Measurements from ENCODE around the gene PTPRN2. TPM values are rescaled to one million over a fixed set of nuclear protein-coding genes. Genes with fewer than 3 reads are reported as not detected.

PTPRN2 gene
- total RNA-seq, 4 donors from 2014 or later: 6.6 to 10.7 (median 8.2) TPM

- H3K27ac ChIP-seq: no peak overlapping the region
- no peak overlapping the region for H3K4me3 ChIP-seq
- peaks cover 0 to 31% (median 0%) of the 10 kb centered on the region in 3 donors for H3K36me3 ChIP-seq
- DNase-seq (ENCODE audit: low spot score in 2 of 2): no peak
- H3K27me3 ChIP-seq: no peaks in the 10 kb centered on the region
- 86 to 92% methylated on average over 24 of the region's 24 CpGs for WGBS, 2 donors
- TF ChIP-seq POLR2A (IDR thresholded peaks at IDR 0.05) (no peak), CTCF (IDR thresholded peaks at IDR 0.05) (no peak)
- no peaks in the 10 kb centered on the region for H3K4me1 ChIP-seq
- peaks cover 0 to 3% (median 0%) of the 10 kb centered on the region in 4 donors for H3K9me3 ChIP-seq
Measured at GRCh38 chr7:157548691-157549303, 1038.8 kb downstream of the PTPRN2 start.

- Histone ChIP-seq H3K4me3 (no peak overlapping the region), H3K4me1 (no peaks in the 10 kb centered on the region), H3K36me3 (peaks cover 0 to 31% (median 0%) of the 10 kb centered on the region in 3 donors), H3K27ac (no peak overlapping the region), H3K9me3 (peaks cover 0 to 3% (median 0%) of the 10 kb centered on the region in 4 donors), H3K27me3 (no peaks in the 10 kb centered on the region)
- TF ChIP-seq EP300 (IDR thresholded peaks at IDR 0.05): no peak
- DNase-seq (ENCODE audit: low spot score in 2 of 2): no peak
- WGBS, 2 donors: 93% methylated on average over 23 of the region's 23 CpGs
Measured at GRCh38 chr7:157547611-157548010, 1040.0 kb downstream of the PTPRN2 start.

GRCh38 chr7:157547102-157547501, 1040.5 kb downstream of the PTPRN2 start:
- Histone ChIP-seq H3K9me3 (peaks cover 0 to 3% (median 0%) of the 10 kb centered on the region in 4 donors), H3K27me3 (no peaks in the 10 kb centered on the region), H3K4me1 (no peaks in the 10 kb centered on the region), H3K27ac (no peak overlapping the region), H3K4me3 (no peak overlapping the region), H3K36me3 (peaks cover 0 to 31% (median 0%) of the 10 kb centered on the region in 3 donors)
- TF ChIP-seq CTCF (IDR thresholded peaks at IDR 0.05) (no peak), POLR2A (IDR thresholded peaks at IDR 0.05) (no peak)
- no peak for DNase-seq (ENCODE audit: low spot score in 2 of 2)
- WGBS, 2 donors: 76 to 93% methylated on average over 6 to 7 of the region's 7 CpGs

- H3K4me1 ChIP-seq: no peaks in the 10 kb centered on the region
- TF ChIP-seq POLR2A (IDR thresholded peaks at IDR 0.05) (no peak), CTCF (IDR thresholded peaks at IDR 0.05) (no peak), EP300 (IDR thresholded peaks at IDR 0.05) (no peak)
- WGBS, 2 donors: 90 to 95% methylated on average over 17 of the region's 17 CpGs
- no peak overlapping the region for H3K4me3 ChIP-seq
- no peak for DNase-seq (ENCODE audit: low spot score in 2 of 2)
- H3K9me3 ChIP-seq: peaks cover 0 to 3% (median 0%) of the 10 kb centered on the region in 4 donors
- no peaks in the 10 kb centered on the region for H3K27me3 ChIP-seq
- H3K36me3 ChIP-seq: peaks cover 0 to 31% (median 0%) of the 10 kb centered on the region in 3 donors
- no peak overlapping the region for H3K27ac ChIP-seq
Measured at GRCh38 chr7:157545681-157546060, 1042.0 kb downstream of the PTPRN2 start.

GRCh38 chr7:157544980-157545680, 1042.5 kb downstream of the PTPRN2 start:
- WGBS, 2 donors: 82 to 85% methylated on average over 16 to 17 of the region's 17 CpGs
- no peaks in the 10 kb centered on the region for H3K4me1 ChIP-seq
- no peaks in the 10 kb centered on the region for H3K27me3 ChIP-seq
- peaks cover 0 to 3% (median 0%) of the 10 kb centered on the region in 4 donors for H3K9me3 ChIP-seq
- no peak overlapping the region for H3K4me3 ChIP-seq
- no peak for DNase-seq (ENCODE audit: low spot score in 2 of 2)
- no peak overlapping the region for H3K27ac ChIP-seq
- H3K36me3 ChIP-seq: peaks cover 0 to 32% (median 0%) of the 10 kb centered on the region in 3 donors
- TF ChIP-seq CTCF (IDR thresholded peaks at IDR 0.05): no peak
- no peak for TF ChIP-seq EP300 (IDR thresholded peaks at IDR 0.05)
- no peak for TF ChIP-seq POLR2A (IDR thresholded peaks at IDR 0.05)
